Right lobe of liver (tissue), 4 donors: ENCODE data around the gene OR11H7.
"Not testable (repeated sequence)": the region's sequence is repeated elsewhere in the genome, so short reads cannot be mapped to it uniquely, and the experiment has no call there.

Experiments
- CTCF ChIP-seq, 4 donors: fragments of 200-600 bp in 3 of 4; fragments of 450-650 bp in 1 of 4; IDR thresholded peaks; one replicate each; pipeline versions ENCODE4 v1.5.1 to v1.8.0; 2016 to 2022; ENCODE audit warnings: antibody characterized with exemption in 4 of 4, mild to moderate bottlenecking in 2 of 4
- POLR2A ChIP-seq: fragments of 450-650 bp; IDR thresholded peaks from one replicate; pipeline ENCODE4 v1.6.1; 2017; ENCODE audit warnings: antibody characterized with exemption, mild to moderate bottlenecking
- donor health status: DM: no; HTN: no; CAD: no.
- donor health status: DM: no; HTN: no; CAD: no.
- donor health status: DM: no; HTN: yes; CAD: no.

DNA sequence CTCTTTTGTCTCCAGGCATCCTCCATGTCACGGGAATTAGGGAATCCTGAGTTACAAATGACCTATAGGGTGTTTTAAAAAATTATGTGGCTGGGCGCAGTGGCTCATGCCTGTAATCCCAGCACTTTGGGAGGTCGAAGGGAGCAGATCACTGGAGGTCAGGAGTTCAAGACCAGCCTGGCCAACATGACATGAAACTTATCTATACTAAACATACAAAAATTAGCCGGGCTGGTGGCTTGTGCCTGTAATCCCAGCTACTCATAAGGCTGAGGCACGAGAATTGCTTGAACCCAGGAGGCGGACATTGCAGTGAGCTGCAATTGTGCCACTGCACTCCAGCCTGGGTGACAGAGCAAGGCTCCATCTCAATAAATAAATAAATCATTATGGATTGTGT lies 33.6 kb upstream of the OR11H7 start:
- TF ChIP-seq POLR2A; CTCF (IDR thresholded peaks at IDR 0.05): not testable (repeated sequence)
